ENCODE measurements around the gene CLSTN1.
"Not testable (repeated sequence)": the region's sequence is repeated elsewhere in the genome, so short reads cannot be mapped to it uniquely, and the experiment has no call there.

The CLSTN1 gene

GRCh38 chr1:9794081-9794480, 29.7 kb downstream of the CLSTN1 start:
- DNase-seq: no peak

DNA sequence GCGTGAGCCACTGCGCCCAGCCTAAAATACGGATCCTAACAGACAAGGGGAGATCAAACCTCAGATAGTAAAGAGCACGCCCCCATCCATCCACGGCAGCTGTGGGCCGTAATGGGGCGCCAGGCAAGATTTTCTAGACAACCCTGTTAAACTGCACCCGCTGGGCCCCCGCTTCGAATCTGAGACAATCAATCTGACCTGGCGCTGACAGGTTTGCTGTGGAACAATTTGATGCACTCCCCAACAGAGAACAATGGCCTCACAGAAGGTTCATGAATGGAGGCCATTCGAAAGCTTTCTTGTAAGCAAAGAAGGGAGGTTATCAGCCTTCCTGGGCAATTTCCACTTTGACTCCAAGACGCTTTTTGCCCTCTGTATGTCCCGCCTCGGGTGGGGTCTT, 30.5 kb downstream of the CLSTN1 start:
- no peak for DNase-seq

GRCh38 chr1:9792156-9793042, 31.4 kb downstream of the CLSTN1 start:
- no peak for DNase-seq

- DNase-seq: not testable (repeated sequence)
Measured at GRCh38 chr1:9789700-9790099, 34.1 kb downstream of the CLSTN1 start.

GRCh38 chr1:9787702-9788101, 36.1 kb downstream of the CLSTN1 start:
- peak in 2 of 4 experiments; percentile 7 to 13 for DNase-seq

DNA sequence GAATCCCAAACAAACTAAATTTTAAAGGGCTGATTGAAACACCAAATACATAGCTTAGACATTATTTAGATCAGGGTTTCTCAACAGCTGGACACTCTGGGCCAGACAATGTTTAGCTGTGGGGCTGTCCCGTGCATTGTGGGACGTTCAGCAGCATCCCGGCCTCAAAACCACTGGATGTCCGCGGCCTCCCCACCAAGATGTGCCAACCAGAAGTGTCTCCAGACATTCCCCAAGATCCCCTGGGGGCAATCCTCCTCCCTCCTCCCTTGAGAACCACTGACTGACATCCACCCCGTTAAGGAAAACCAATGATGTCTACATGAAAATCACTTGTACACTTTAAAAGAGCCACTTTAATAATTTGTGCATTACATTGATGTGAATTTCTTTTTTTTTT, 38.4 kb downstream of the CLSTN1 start:
- DNase-seq: no peak

DNA sequence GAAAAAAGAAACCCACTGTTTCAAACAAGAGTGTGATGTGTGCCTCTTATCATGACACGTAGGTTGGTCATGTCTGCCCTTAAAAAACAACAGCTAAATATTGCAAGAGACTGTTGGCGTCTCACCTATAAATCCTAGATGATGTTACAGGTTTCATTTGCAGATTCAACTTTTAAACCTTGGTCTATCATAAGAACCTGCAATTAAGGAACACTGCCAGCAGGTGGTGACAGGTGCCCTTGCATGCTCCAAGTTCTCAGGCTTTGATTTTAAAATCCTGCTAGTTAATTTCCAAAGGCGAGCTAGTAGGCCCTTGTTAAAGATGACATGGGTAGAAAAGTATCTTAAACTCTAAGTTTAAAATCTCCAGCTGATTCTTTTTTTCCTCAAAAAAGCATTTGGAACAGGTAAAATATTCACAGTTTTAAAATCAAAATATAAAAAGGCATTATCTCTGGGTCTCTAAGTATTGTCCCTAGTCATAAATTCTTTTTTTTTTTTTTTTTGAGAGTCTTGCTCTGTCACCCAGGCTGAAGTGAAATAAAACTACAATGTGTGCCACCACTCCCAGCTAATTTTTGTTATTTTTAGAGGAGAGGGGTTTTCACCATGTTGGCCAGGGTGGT, 39.1 kb downstream of the CLSTN1 start:
- DNase-seq: peak in 3 of 4 experiments; percentile 20 to 38 (median 33)

DNA sequence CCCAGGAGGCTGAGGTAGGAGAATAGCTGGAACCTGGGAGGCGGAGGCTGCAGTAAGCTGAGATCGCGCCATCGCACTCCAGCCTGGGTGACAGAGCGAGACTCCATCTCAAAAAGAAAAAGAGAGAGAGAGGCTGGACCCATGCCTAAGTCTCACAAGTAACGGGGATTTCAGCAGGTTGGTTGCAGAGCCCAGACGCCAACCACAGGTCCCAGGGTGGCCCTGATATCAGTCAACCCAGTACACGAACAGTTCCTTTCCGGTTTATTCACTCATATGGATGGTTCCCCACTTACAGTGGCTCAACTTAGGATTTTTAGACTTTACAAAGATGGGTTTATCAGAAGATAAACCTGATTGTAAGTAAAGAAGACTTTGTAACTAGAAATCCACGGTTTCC, 40.9 kb downstream of the CLSTN1 start:
- no peak for DNase-seq

GRCh38 chr1:9782116-9782751, 41.5 kb downstream of the CLSTN1 start:
- DNase-seq: no peak

- no peak for DNase-seq
Measured at GRCh38 chr1:9780554-9781110, 43.1 kb downstream of the CLSTN1 start.

DNA sequence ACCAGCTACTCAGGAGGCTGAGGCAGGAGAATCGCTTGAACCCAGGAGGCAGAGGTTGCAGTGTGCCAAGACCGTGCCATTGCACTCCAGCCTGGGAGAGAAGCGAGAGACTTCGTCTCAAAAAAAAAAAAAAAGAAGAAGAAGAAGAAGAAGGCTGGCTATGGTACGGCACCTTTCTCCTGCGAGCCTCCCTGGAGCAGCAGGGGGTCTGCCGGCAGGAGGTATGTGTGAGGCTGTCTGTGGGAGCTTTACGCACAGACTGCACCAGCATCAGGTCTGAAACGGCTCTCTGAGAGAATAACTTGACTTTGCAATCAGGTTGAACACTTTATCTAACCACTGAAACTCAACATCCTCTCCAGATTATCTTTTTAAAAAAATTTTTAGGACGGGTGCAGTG, 44.9 kb downstream of the CLSTN1 start:
- no peak for DNase-seq

DNA sequence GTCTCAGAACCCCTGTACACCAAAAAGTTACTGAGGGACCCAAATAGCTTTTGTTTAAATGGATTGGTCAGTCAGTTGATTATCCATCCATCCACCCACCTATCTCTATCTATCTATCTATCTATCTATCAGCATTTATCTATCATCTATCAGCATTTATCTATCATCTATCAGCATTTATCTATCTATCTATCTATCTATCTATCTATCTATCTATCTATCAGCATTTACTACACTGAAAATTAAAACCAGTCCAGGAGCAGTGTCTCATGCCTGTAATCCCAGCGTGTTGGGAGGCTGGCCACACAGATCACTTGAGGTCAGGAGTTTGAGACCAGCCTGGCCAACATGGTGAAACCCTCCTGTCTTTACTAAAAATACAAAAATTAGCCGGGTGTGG, 47.1 kb downstream of the CLSTN1 start:
- DNase-seq: no peak

DNA sequence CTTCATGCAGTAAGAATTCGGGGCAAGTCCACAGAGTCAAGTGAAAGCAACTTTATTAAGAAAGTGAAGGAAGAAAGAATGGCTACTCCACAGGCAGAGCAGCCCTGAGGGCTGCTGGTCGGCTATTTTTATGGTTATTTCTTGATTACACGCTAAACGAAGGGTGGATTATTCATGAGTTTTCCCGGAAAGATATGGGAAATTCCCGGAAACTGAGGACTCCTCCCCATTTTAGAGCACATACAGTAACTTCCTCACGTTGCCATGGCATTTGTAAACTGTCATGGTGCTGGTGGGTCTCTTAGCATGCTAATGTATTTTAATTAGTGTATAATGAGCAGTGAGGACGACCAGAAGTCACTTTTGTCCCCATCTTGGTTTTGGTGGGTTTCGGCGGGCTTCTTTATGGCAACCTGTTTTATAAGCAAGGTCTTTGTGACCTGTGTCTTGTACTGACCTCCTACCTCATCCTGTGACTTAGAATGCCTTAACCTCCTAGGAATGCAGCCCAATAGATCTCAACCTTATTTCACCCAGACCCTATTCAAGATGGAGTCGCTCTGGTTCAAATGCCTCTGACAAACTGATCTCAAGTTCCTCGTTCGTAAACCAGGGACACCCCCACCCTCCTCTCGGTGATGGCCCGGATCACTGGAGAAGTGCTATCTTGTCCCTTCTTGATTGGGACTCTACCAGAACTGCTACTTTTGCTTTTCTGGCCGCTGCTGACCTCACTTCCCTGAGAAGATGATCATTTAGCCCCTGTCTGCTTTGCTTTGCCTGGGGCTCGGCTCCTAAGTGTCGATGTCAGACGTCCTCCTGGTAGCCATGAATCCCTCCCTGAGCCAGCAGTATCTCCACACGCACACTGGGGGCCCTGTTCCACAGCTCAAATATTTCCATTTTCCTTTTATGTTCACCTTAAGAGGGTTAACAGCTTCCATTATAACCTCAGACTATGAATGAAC, 48.8 kb downstream of the CLSTN1 start:
- no peak for DNase-seq

- DNase-seq: no peak
Measured at GRCh38 chr1:9770298-9770697, 53.5 kb downstream of the CLSTN1 start.

GRCh38 chr1:9768983-9769382, 54.8 kb downstream of the CLSTN1 start:
- DNase-seq: no peak

- no peak for DNase-seq
Measured at GRCh38 chr1:9767964-9768668, 55.6 kb downstream of the CLSTN1 start.

DNA sequence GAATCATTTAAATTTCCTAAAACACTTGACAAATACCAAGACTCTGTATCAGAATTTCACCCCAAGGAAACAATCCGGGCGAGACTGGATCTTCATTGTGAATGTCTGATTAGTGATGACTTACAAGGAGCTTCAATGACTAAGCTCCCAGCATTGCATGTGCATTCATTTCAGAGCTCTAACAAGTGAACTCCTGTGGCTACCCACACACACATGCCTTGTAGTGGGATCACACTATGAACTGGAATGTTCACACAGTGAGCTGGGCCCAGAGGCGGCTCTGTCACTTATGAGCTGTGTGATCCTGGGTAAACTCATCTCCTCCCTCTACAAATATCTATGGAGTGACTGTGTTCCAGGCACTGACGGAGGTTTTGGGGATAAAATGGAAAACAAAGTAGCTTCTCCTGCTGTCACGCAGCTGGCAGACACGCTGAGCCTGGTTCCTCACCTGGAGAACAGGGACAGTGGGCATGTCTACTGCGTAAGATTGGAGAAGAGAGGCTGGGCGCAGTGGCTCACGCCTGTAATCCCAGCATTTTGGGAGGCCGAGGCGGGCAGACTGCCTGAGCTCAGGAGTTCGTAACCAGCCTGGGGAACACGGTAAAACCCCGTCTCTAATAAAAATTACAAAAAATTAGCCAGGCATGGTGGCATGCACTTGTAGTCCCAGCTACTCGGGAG, 56.9 kb downstream of the CLSTN1 start:
- DNase-seq: no peak

- DNase-seq: no peak
Measured at GRCh38 chr1:9764550-9764949, 59.2 kb downstream of the CLSTN1 start.

GRCh38 chr1:9763914-9764313, 59.9 kb downstream of the CLSTN1 start:
- DNase-seq: no peak

GRCh38 chr1:9762446-9762845, 61.3 kb downstream of the CLSTN1 start:
- not testable (repeated sequence) for DNase-seq

DNA sequence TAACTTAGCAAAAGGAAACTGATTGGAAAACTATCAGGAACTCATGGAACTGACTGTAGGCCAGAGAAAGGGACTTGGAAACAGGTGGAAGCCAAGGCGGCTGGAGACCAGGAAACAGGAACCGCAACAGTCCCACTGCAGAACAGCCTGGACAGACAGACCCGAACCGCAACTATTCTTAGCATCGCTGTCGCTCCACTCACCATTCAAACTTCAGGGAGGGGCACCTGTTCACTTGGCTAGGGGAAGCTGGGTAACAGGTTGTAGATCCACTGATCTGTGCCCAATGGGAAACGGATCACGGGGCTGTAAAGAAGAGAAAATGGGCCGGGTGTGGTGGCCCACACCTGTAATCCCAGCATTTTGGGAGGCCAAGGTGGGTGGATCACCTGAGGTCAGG, 61.9 kb downstream of the CLSTN1 start:
- no peak for DNase-seq
